ENCODE results near the gene KLRC3.
"Not testable (repeated sequence)": the region's sequence is repeated elsewhere in the genome, so short reads cannot be mapped to it uniquely, and the experiment has no call there.

DNA sequence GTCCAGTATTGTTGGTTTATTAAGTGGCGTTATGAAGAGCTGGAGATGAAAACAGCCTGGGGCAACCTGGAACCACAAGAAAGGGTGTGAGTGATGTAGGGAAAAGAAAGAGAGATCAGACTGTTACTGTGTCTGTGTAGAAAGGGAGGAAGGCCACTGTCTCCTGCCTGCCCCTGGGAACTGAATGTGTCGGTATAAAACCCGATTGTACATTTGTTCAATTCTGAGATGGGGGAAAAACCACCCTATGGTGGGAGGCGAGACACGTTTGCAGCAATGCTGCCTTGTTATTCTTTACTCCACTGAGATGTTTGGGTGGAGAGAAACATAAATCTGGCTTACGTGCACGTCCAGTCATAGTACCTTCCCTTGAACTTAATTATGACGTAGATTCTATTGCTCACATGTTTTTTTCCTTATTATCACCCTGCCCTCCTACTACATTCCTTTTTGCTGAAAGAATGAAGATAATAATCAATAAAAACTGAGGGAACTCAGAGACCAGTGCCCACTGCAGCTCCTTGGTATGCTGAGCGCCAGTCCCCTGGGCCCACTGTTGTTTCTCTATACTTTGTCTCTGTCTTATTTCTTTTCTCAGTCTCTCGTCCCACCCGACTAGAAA, 25.8 kb downstream of the KLRC3 start:
- TF ChIP-seq, protein P1, sequence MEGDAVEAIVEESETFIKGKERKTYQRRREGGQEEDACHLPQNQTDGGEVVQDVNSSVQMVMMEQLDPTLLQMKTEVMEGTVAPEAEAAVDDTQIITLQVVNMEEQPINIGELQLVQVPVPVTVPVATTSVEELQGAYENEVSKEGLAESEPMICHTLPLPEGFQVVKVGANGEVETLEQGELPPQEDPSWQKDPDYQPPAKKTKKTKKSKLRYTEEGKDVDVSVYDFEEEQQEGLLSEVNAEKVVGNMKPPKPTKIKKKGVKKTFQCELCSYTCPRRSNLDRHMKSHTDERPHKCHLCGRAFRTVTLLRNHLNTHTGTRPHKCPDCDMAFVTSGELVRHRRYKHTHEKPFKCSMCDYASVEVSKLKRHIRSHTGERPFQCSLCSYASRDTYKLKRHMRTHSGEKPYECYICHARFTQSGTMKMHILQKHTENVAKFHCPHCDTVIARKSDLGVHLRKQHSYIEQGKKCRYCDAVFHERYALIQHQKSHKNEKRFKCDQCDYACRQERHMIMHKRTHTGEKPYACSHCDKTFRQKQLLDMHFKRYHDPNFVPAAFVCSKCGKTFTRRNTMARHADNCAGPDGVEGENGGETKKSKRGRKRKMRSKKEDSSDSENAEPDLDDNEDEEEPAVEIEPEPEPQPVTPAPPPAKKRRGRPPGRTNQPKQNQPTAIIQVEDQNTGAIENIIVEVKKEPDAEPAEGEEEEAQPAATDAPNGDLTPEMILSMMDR (conservative IDR thresholded peaks at IDR 0.05; ENCODE audit: low read length) = not testable (repeated sequence)
- not testable (repeated sequence) for TF ChIP-seq EZH2phosphoT487 (IDR thresholded peaks at IDR 0.05; ENCODE audit: borderline replicate concordance)

Measured in Loucy (cell line).